Measurements from ENCODE around the gene FHOD3. TPM values are rescaled to one million over a fixed set of nuclear protein-coding genes. Genes with fewer than 3 reads are reported as not detected.

Gene FHOD3
- total and polyA plus RNA-seq, 2 of the 13 experiments (the other 11 are each of a cell fraction or from before 2014, with no cell fraction given) = 0.07 TPM; not detected in 1

DNA sequence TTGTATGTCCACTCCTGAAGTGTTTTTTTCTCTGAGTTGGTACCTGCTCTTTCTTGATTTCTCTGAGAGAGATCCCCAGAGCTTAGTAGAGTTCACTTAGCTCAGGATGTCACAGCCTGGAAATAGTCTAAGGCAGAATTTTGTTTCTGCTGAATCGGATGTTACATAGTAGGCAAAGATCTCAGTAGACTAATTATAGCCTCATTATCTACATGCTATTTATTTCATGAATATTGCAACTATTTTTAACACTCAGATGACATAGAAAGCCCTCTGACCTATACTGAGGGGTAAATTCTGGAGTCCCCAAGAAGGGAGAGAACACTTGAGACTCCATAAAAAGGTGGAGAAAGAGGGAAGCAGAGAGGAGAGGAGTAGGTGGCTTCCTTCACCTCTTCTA is 160.2 kb downstream of the FHOD3 start:
- no peaks in the 10 kb centered on the region for H3K9me3 ChIP-seq (ENCODE audit: low read length)
- H3K4me2 ChIP-seq (ENCODE audit: low read depth, low read length) = no peak overlapping the region
- H3K4me3 ChIP-seq (replicated peaks in 1 of 3; ENCODE audit: insufficient read depth in 1 of 3, low read depth in 2 of 3, low read length in 3 of 3) = no peak overlapping the region
- ATAC-seq = no peak
- in situ Hi-C loops (cut with HindIII; ENCODE audit: extremely low pct_ligation_motif_present, low pct_unique_long_range_greater_than_20kb) (no loop called here), intact Hi-C loops (cut with micrococcal nuclease; ENCODE audit: unreplicated experiment) (no loop called here)
- BruUV-seq (replicated peaks) = no TSS peak
- H3K4me1 ChIP-seq (ENCODE audit: insufficient read depth, low read length) = peaks cover 30% of the 10 kb centered on the region
- no peaks in the 10 kb centered on the region for H3K36me3 ChIP-seq (replicated peaks in 1 of 2; ENCODE audit: control insufficient read depth in 1 of 2, insufficient read depth in 2 of 2, low read length in 2 of 2)
- H3K79me2 ChIP-seq (ENCODE audit: insufficient read depth, low read length) = no peaks in the 10 kb centered on the region
- H3K27me3 ChIP-seq (ENCODE audit: control insufficient read depth in 1 of 2, insufficient read depth in 2 of 2, low read length in 2 of 2) = no peaks in the 10 kb centered on the region
- no peak overlapping the region for H2AFZ ChIP-seq (ENCODE audit: low read length)
- POLR2A ChIA-PET = no interaction called here
- no peak overlapping the region for H3K27ac ChIP-seq (ENCODE audit: extremely low read length, insufficient read depth, low read length)
- DNase-seq (ENCODE audit: low spot score) = no peak
- CTCF ChIA-PET (ENCODE audit: low intra/inter-chr PET ratio, low total read pairs) = no interaction called here
- WGBS (ENCODE audit: low lambda C conversion rate) = 33% methylated on average over 1 of the region's 1 CpG
- TF ChIP-seq ZNF7 (CRISPR knock-in tag; IDR thresholded peaks at IDR 0.05) (no peak), CREM (IDR thresholded peaks at IDR 0.05) (no peak), CREM (CRISPR knock-in tag; IDR thresholded peaks at IDR 0.05) (no peak), CEBPG (CRISPR knock-in tag; IDR thresholded peaks at IDR 0.05) (no peak), ATRX (CRISPR knock-in tag; IDR thresholded peaks at IDR 0.05; ENCODE audit: borderline replicate concordance) (no peak), RFX3 (CRISPR knock-in tag; IDR thresholded peaks at IDR 0.05) (no peak), REXO4 (CRISPR knock-in tag; IDR thresholded peaks at IDR 0.05; ENCODE audit: borderline replicate concordance) (no peak), PCBP1 (IDR thresholded peaks at IDR 0.05; ENCODE audit: borderline replicate concordance, low read depth, low read length) (no peak), AGO1 (IDR thresholded peaks at IDR 0.05; ENCODE audit: low read depth, low read length, poor library complexity, severe bottlenecking) (no peak), FOXO1 (CRISPR knock-in tag; IDR thresholded peaks at IDR 0.05) (no peak), HOXA5 (CRISPR knock-in tag; IDR thresholded peaks at IDR 0.05) (no peak), SETDB1 (CRISPR knock-in tag; IDR thresholded peaks at IDR 0.05; ENCODE audit: borderline replicate concordance) (no peak)
- H4K20me1 ChIP-seq (ENCODE audit: insufficient read depth, low read length) = no peaks in the 10 kb centered on the region
- H3K9ac ChIP-seq (ENCODE audit: insufficient read depth, low read depth, low read length) = no peak overlapping the region
- no peak for FAIRE-seq

DNA sequence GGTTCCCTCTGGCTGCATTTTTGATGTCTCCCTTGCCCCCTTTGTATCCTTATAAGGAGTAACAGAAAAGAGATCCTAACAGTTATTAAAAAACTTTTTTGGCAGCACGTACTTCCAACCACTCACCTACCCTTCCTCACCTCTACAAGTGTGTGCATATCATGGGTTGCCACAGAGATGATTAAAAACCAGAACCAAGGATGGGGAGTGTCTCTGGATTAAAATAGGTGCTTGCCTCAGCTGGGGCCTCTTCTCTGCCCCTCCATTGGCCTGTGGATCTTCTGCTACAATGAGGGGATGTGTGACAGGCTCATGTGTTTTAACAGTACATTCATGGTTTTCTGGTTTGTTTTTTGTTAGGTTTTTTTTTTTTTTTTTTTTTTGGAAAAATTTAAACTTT is 160.8 kb downstream of the FHOD3 start:
- in situ Hi-C loops (cut with HindIII; ENCODE audit: extremely low pct_ligation_motif_present, low pct_unique_long_range_greater_than_20kb) = no loop called here
- 0% methylated on average over 1 of the region's 1 CpG for WGBS (ENCODE audit: low lambda C conversion rate)
- H3K4me2 ChIP-seq (ENCODE audit: low read depth, low read length) = no peak overlapping the region
- DNase-seq (ENCODE audit: low spot score) (no peak), FAIRE-seq (no peak), ATAC-seq (no peak)
- no peak overlapping the region for H2AFZ ChIP-seq (ENCODE audit: low read length)
- intact Hi-C loops (cut with micrococcal nuclease; ENCODE audit: unreplicated experiment) = no loop called here
- no TSS peak for BruUV-seq (replicated peaks)
- no peaks in the 10 kb centered on the region for H3K27me3 ChIP-seq (ENCODE audit: control insufficient read depth in 1 of 2, insufficient read depth in 2 of 2, low read length in 2 of 2)
- no peaks in the 10 kb centered on the region for H3K79me2 ChIP-seq (ENCODE audit: insufficient read depth, low read length)
- ChIA-PET CTCF (ENCODE audit: low intra/inter-chr PET ratio, low total read pairs) (no interaction called here), POLR2A (no interaction called here)
- H3K36me3 ChIP-seq (replicated peaks in 1 of 2; ENCODE audit: control insufficient read depth in 1 of 2, insufficient read depth in 2 of 2, low read length in 2 of 2) = no peaks in the 10 kb centered on the region
- no peaks in the 10 kb centered on the region for H4K20me1 ChIP-seq (ENCODE audit: insufficient read depth, low read length)
- H3K4me3 ChIP-seq (replicated peaks in 1 of 3; ENCODE audit: insufficient read depth in 1 of 3, low read depth in 2 of 3, low read length in 3 of 3) = no peak overlapping the region
- H3K27ac ChIP-seq (ENCODE audit: extremely low read length, insufficient read depth, low read length) = no peak overlapping the region
- no peak overlapping the region for H3K9ac ChIP-seq (ENCODE audit: insufficient read depth, low read depth, low read length)
- H3K4me1 ChIP-seq (ENCODE audit: insufficient read depth, low read length) = peaks cover 27% of the 10 kb centered on the region
- H3K9me3 ChIP-seq (ENCODE audit: low read length) = no peaks in the 10 kb centered on the region
- TF ChIP-seq, protein P1, sequence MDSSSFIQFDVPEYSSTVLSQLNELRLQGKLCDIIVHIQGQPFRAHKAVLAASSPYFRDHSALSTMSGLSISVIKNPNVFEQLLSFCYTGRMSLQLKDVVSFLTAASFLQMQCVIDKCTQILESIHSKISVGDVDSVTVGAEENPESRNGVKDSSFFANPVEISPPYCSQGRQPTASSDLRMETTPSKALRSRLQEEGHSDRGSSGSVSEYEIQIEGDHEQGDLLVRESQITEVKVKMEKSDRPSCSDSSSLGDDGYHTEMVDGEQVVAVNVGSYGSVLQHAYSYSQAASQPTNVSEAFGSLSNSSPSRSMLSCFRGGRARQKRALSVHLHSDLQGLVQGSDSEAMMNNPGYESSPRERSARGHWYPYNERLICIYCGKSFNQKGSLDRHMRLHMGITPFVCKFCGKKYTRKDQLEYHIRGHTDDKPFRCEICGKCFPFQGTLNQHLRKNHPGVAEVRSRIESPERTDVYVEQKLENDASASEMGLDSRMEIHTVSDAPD (CRISPR knock-in tag; IDR thresholded peaks at IDR 0.05) = no peak
- TF ChIP-seq ZNF790 (CRISPR knock-in tag; IDR thresholded peaks at IDR 0.05; ENCODE audit: borderline replicate concordance) = no peak
- TF ChIP-seq, protein P2, sequence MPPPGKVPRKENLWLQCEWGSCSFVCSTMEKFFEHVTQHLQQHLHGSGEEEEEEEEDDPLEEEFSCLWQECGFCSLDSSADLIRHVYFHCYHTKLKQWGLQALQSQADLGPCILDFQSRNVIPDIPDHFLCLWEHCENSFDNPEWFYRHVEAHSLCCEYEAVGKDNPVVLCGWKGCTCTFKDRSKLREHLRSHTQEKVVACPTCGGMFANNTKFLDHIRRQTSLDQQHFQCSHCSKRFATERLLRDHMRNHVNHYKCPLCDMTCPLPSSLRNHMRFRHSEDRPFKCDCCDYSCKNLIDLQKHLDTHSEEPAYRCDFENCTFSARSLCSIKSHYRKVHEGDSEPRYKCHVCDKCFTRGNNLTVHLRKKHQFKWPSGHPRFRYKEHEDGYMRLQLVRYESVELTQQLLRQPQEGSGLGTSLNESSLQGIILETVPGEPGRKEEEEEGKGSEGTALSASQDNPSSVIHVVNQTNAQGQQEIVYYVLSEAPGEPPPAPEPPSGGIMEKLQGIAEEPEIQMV (CRISPR knock-in tag; IDR thresholded peaks at IDR 0.05; ENCODE audit: low read depth) = no peak
- TF ChIP-seq, protein P3, sequence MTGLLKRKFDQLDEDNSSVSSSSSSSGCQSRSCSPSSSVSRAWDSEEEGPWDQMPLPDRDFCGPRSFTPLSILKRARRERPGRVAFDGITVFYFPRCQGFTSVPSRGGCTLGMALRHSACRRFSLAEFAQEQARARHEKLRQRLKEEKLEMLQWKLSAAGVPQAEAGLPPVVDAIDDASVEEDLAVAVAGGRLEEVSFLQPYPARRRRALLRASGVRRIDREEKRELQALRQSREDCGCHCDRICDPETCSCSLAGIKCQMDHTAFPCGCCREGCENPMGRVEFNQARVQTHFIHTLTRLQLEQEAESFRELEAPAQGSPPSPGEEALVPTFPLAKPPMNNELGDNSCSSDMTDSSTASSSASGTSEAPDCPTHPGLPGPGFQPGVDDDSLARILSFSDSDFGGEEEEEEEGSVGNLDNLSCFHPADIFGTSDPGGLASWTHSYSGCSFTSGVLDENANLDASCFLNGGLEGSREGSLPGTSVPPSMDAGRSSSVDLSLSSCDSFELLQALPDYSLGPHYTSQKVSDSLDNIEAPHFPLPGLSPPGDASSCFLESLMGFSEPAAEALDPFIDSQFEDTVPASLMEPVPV (CRISPR knock-in tag; IDR thresholded peaks at IDR 0.05) = no peak

Measured in HepG2 (cell line).